Right lobe of liver (tissue), 4 donors: Measurements from ENCODE around the gene SLC7A14.

ENCODE experiments used
- CTCF ChIP-seq, 4 donors: fragments of 200-600 bp in 3 of 4; fragments of 450-650 bp in 1 of 4; IDR thresholded peaks; one replicate each; pipeline versions ENCODE4 v1.5.1 to v1.8.0; 2016 to 2022; ENCODE audit warnings: antibody characterized with exemption in 4 of 4, mild to moderate bottlenecking in 2 of 4
- POLR2A ChIP-seq: fragments of 450-650 bp; IDR thresholded peaks from one replicate; pipeline ENCODE4 v1.6.1; 2017; ENCODE audit warnings: antibody characterized with exemption, mild to moderate bottlenecking
- donor health status: DM: no; HTN: no; CAD: no.
- donor health status: DM: no; HTN: no; CAD: no.
- donor health status: DM: no; HTN: yes; CAD: no.

DNA sequence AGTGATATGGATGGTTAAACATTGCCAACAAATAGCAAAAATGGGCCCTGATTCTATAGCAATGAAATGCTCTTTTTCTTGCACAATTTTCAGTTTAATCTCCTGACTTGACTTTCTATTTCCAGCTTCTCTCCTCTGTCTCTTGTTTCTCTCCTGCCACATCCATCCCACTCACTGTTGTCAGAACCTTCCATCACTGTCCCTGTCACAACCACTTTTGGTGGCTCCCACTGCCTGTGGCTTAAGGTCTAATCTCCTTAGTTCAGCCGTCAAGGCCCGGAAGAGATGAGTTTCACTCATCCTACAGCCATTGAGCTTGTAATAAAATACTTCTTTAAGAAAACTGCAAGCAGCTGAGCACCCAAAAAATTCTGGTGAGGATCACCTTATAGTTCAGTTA lies 19.5 kb downstream of the SLC7A14 start:
- no peak for TF ChIP-seq CTCF (IDR thresholded peaks at IDR 0.05)
- no peak for TF ChIP-seq POLR2A
